KOPT-K1 (cell line): Measurements from ENCODE around the gene NOL7.
A peak's percentile ranks its signal among the peaks of the same experiment; 100 is the strongest.

Experiments used
- H3K27ac ChIP-seq: fragments of 200-600 bp; sonication (generic); 2 replicates; pipeline ENCODE4 v1.5.1; 2016; ENCODE audit warnings: antibody characterized with exemption, mild to moderate bottlenecking, low read depth, low read length; ENCODE audit not compliant: poor library complexity, severe bottlenecking
- H3K36me3 ChIP-seq: fragments of 200-600 bp; sonication (generic); 2 replicates; pipeline ENCODE4 v1.5.1; 2017; ENCODE audit warnings: antibody characterized with exemption, mild to moderate bottlenecking, low read length, moderate library complexity; ENCODE audit not compliant: insufficient read depth
- H3K9me3 ChIP-seq: fragments of 200-600 bp; sonication (generic); 2 replicates; pipeline ENCODE4 v1.5.1; 2017; ENCODE audit warnings: antibody characterized with exemption, low read length, mild to moderate bottlenecking; ENCODE audit not compliant: insufficient read depth, poor library complexity, severe bottlenecking

NOL7 gene

DNA sequence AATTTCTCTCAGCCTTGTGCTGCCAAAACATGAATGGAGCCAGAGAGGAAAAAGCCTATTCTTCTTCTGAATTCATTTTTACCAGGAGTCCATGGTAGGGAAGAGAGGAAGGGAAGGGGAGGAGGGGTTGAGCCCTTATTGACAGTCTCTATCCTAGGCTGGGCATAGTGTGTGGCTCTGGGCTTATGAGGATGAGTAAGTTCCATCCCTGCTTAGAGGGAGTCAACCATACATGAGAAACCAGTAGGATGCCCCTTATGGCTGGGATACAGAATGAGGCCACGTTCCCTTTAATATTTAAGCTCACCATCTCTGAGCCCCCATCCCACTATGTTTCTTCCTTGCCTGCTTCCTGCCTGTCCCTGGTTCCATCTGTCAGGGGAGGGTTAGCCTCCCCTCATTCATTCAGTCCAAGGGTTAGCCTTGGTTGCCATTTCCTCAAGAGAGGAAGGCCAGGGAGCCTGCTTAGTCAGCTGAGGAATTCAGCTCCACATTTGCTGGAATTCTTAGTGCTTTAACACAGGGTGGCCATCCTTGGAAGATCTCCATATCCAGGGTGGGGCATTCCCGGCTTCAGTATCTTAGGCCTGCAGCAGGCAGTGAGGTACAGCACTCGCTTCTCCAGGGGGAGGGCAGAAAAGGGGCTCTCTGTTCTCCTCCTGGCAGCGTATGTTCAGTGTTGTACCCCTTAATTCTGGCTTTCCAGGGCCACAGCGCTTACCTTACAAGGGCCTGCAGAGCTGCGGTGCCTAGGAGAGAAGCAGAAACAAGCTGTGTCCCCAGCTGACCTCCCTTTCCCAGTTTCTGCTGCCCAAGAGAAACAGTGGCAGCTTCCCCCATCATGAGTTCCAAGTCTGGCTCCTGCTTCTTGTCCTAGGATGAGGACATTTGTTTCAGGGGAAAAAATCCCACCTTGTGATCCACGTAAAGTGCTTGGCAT, 28.3 kb upstream of the NOL7 start:
- no peak overlapping the region for H3K27ac ChIP-seq
- peaks cover 41% of the 10 kb centered on the region for H3K36me3 ChIP-seq
- H3K9me3 ChIP-seq, result no peaks in the 10 kb centered on the region

DNA sequence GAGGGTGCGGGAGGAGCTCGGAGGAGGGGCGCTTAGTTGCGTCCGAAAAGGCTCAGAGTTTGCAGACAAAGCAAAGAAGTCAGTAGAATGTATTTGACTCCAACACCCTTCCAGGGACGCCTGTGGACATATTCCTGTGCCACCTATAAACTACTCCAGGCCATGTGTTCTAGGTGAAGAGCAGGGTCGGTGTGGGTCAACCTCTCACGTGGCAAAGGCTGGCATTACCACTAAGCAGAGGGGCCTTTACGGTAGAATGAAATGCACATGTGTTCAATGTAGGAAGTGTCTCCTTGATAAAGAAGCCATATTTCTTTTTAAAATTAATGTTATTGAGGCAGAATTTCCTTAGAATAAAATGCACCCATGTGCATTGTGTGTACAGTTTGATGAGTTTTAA, 25.3 kb upstream of the NOL7 start:
- peaks cover 57% of the 10 kb centered on the region for H3K36me3 ChIP-seq
- H3K9me3 ChIP-seq, result no peaks in the 10 kb centered on the region
- no peak overlapping the region for H3K27ac ChIP-seq

DNA sequence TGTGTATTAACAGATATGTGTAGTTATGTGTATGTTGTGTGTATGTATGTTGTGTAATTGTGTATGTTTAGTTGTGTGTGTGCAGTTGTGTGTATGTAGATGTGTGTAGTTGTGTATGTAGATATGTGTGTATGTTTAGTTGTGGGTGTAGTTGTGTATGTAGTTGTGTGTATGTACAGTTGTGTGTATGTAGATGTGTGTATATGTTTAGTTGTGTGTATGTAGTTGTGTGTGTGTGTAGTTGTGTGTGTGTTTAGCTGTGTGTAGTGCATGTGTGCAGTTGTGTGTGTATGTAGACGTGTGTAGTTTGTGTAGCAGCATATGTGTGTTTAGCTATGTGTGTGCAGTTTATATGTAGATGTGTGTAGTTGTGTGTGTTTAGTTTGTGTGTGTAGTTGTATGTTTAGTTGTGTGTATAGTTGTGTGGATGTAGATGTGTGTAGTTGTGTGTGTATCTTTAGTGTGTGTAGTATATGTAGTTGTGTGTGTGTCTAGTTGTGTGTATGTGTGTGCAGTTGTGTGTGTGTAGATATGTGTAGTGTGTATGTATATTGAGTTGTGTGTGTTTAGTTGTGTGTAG, 24.5 kb upstream of the NOL7 start:
- Histone ChIP-seq H3K9me3 (no peaks in the 10 kb centered on the region), H3K27ac (no peak overlapping the region), H3K36me3 (peaks cover 65% of the 10 kb centered on the region)

DNA sequence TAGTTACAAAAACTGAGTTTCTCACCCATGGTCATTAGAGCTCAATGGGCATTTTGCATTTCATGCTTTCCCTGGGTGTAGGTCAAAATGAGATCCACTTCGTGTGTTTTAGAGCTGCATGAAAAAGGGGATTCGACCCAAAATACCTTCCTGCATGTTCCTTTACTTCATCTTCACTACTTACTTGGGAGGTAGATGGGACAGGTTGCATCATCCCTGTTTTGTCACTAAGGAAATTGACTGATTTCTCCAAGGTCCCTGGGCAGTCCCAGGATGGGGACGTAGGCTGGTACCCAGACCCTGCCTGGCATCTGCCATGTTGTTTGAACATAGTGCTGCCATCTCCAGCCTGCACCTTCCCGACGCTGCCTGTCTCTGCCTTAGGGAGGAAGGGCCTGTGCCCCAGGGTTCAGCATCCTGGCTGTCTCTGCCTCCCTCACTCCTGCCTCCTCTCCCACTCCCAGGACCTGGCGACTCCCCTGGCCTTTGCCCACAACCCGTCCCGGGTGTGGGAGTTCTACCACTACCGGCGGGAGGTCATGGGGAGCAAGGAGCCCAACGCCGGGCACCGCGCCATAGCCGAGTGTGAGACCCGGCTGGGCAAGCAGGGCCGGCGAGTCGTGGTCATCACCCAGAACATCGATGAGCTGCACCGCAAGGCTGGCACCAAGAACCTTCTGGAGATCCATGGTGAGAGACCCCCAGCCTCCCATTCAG, 23.8 kb upstream of the NOL7 start:
- Histone ChIP-seq H3K36me3 (peaks cover 72% of the 10 kb centered on the region), H3K27ac (no peak overlapping the region)

DNA sequence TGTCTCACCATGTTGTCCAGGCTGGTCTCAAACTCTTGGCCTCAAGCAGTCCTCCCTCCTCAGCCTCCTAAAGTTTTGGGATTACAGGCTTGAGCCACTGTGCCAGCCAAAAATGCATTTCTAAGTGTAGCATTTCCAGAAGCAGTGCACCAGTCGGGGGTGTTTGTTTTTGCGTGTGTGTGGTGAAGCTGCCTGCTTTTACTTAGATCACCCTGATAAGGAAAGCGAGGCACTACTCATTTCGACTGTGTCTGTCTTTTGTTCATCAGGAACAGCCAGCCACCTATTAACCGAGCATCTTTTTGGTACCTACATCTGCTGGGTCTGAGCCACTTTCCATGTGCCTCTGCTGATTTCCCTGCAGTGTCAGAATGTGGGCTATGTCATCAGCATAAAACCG, 22.0 kb upstream of the NOL7 start:
- Histone ChIP-seq H3K9me3 (no peaks in the 10 kb centered on the region), H3K36me3 (peaks cover 65% of the 10 kb centered on the region), H3K27ac (no peak overlapping the region)

More for the DNA sequence above, 23.8 kb upstream of the NOL7 start:
- H3K9me3 ChIP-seq, result no peaks in the 10 kb centered on the region

DNA sequence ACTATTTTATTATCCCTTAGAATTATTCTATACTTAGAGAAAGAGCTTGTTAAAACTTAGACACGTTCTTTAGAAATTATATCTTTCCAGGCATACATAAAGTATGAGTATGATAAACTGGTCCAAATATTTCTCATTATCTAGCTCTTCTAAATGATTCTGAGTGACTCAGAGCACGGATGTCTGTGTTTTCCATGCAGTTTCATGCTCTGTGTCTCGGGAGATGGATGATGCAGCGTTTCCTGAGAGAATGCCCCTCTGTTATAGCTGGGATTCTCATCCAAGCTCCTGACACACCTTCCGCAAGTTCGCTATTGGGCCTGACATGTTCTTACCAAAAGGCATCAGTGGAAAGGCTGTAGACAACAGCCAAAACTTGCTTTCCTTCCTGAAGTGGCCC, 21.4 kb upstream of the NOL7 start:
- Histone ChIP-seq H3K36me3 (peaks cover 62% of the 10 kb centered on the region), H3K27ac (no peak overlapping the region)

DNA sequence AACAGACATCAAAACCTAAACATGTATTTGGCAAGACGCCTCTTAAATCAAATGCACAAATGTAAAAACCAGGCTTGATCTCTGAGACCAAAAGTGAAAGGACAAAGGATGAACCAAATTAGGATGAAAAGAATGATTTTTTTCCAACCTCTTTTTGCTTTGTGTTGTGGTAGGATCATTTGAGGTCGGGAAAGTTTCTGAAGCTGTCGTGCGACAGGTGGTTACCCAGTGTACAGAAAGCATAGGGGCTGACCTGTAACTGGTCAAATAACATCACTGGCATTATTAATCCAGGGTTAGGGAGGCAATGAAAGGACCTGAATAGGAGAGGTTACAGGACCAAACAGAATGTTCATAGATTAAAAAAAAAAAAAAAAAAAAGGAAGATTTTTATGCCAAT, 18.1 kb upstream of the NOL7 start:
- Histone ChIP-seq H3K36me3 (peaks cover 49% of the 10 kb centered on the region), H3K9me3 (no peaks in the 10 kb centered on the region)

More for the DNA sequence above, 21.4 kb upstream of the NOL7 start:
- H3K9me3 ChIP-seq, result no peaks in the 10 kb centered on the region

DNA sequence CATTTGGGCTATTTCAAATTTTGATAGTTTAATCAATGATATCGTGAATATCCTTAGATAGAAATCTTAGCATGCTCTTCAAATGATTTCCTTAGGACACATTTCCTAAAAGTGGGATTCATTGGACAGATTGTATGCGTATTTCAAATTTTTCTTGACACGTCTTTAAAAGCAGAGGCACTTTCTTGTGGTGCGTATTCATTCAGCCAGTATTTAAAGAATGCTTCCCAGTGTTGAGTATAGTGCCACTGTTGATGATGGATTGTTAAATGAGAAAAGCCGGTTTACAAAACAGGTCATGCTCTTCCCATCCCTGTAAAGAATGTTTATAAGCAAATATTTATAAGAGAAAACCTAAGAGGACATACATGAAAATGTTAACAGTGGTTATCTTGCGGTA, 15.1 kb upstream of the NOL7 start:
- no peaks in the 10 kb centered on the region for H3K9me3 ChIP-seq
- no peak overlapping the region for H3K27ac ChIP-seq
- peaks cover 36% of the 10 kb centered on the region for H3K36me3 ChIP-seq

More for the DNA sequence above, 18.1 kb upstream of the NOL7 start:
- no peak overlapping the region for H3K27ac ChIP-seq

DNA sequence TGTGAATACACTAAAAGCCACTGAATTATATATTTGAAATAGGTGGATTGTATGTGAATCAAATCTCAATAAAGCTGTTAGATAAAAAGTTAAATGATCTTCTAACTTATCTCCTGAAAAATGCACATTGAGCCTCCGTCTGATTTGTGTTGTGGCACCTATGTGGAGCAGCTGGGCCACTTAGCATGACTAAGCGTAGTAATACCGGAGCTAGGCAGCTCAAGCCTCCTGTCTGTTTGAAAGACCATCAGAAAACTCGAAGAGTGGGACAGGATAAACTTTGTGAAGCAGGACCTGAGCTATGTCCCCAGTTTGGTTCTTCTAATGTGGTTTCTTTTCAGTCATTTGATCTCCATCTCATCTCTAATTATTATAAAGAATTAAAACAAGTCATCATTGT, 11.0 kb upstream of the NOL7 start:
- peaks cover 9% of the 10 kb centered on the region for H3K36me3 ChIP-seq
- no peaks in the 10 kb centered on the region for H3K9me3 ChIP-seq
- H3K27ac ChIP-seq, result no peak overlapping the region

DNA sequence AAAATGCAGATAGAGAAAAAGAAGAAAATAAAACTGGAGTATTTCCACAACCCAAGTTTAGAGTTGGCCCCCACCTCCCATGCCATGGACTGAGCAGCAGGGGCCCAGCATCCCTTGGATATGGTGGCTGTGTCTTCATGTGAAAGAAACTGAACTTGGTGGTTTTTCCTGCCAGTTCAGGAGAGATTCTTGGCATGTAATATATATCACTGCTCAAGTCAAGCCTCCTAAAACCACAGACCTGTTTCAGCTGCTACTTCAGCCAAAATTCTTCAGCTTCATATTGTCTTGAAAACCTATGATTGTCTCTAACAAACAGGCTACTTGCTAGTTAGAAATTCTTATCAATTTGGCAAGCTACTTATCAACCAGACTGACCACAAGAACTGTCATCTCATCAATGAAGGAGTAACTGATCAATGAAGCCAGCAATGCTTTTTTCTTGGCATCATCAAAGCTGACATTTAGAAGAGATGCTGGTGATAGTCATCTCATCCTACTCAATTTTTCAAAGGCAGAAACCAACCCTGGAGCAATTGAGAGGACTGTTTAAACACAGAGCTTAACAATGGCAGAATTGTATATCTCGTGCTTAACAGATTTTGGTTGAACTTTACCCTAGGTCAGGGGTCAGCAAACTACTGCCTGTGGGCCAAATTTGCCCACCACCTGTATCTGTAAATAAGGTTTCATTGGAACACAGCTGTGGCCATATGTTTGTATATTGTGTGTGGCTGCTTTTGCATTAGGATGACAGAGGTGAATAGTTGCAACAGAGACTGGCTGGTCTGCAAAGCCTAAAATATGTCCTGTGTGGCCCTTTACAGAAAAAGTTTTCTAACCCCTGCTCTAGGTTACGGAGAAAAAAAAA, 10.4 kb upstream of the NOL7 start:
- peaks cover 9% of the 10 kb centered on the region for H3K36me3 ChIP-seq
- no peak overlapping the region for H3K27ac ChIP-seq
- no peaks in the 10 kb centered on the region for H3K9me3 ChIP-seq

DNA sequence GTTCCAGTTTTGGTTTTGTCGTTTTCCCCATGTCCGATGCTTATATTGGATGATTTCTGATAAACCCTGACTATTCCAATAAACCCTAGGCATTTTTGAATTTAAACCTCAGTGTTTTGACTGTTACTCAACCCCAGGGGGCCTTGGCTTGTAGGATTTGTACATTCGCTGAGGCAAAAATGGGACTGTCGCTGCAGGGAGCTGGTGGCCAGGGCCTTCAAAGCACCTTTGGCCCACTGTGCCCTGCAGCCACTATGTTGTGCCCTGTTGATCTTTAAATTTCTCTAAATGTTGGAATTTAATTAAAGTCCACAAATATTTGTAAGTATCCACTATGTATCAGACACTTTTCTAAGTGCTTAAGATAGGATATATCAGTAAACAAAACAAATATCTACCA, 9.5 kb upstream of the NOL7 start:
- H3K27ac ChIP-seq, result no peak overlapping the region
- H3K9me3 ChIP-seq, result no peaks in the 10 kb centered on the region
- H3K36me3 ChIP-seq, result peaks cover 9% of the 10 kb centered on the region

DNA sequence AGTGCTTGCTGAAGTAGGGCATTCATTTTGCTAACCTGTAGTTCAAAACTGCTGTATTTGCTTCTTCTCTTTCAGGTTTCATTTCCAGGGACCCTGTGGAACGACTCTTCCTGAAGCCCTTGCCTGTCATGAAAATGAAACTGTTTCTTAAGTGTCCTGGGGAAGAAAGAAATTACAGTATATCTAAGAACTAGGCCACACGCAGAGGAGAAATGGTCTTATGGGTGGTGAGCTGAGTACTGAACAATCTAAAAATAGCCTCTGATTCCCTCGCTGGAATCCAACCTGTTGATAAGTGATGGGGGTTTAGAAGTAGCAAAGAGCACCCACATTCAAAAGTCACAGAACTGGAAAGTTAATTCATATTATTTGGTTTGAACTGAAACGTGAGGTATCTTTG, 3.4 kb upstream of the NOL7 start:
- Histone ChIP-seq H3K36me3 (peaks cover 4% of the 10 kb centered on the region), H3K27ac (no peak overlapping the region), H3K9me3 (no peaks in the 10 kb centered on the region)

DNA sequence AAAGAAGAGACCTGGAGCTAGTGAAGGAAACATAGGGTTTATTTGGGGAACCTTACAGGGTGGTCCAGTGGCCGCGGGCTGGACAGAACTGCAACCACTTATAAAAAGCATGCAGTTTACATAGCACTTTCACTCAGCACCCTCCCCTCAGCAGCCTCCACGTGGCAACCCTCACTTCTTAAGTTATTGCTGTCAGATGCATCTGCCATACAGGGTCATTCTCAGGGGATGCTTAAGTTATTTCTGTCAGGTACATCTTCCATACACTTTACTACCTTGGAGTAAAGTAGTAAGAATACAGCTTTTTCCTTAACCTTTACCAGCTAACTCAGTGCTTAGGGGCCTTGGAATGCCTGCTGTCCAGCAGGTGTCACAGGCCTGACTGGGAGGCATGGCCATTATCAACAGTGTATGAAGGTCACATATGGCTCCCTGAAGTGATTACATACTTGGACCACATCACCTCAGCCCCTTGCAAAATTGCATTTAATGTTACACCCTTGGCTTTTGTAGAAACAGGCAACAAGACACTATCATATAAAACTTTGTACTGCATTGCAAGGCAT, 2.0 kb upstream of the NOL7 start:
- Histone ChIP-seq H3K27ac (no peak overlapping the region), H3K36me3 (peaks cover 17% of the 10 kb centered on the region), H3K9me3 (no peaks in the 10 kb centered on the region)

DNA sequence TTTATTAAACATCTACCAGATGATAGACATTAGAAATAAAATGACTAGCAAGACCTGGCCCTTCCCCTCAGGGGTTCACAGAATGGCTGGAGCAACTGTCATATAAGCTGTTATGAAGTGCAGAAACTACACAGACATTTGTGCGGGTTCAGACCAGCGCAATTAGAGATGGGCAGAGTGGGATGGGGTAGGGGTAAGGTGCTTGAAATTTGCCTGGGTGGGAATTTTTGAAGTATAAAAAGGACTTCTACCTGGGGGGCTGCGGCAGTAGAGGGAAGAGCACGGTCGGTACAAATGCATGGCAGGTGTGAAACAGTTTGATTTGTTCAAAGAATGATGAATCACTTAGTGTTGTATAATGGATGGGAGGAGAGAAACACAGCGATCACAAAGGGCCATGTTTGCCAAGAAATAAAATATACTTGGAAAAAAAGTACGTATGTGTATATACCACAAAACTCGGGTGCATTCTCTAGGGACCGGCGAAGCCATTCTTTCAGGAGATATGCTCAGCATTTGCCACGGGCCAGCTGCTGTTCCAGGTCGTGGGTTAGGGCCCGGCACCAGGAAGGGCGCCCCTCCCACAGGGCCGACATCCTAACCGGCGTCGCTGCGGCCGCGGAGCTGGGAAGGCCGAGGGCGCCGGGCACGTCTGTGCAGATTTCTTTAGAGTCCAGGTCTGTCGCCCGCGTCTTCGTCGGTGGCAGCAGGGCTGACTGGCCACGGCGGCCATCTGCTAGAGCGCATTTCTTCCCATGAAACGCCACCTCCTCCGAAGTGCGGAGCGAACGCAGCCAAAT, 809 bp upstream of the NOL7 start:
- H3K9me3 ChIP-seq, result no peaks in the 10 kb centered on the region
- peaks cover 27% of the 10 kb centered on the region for H3K36me3 ChIP-seq
- H3K27ac ChIP-seq, result peak overlapping the region; percentile 81
